Measurements from ENCODE around the gene CABP5.
"Not testable (repeated sequence)": the region's sequence is repeated elsewhere in the genome, so short reads cannot be mapped to it uniquely, and the experiment has no call there.

Gene CABP5

DNA sequence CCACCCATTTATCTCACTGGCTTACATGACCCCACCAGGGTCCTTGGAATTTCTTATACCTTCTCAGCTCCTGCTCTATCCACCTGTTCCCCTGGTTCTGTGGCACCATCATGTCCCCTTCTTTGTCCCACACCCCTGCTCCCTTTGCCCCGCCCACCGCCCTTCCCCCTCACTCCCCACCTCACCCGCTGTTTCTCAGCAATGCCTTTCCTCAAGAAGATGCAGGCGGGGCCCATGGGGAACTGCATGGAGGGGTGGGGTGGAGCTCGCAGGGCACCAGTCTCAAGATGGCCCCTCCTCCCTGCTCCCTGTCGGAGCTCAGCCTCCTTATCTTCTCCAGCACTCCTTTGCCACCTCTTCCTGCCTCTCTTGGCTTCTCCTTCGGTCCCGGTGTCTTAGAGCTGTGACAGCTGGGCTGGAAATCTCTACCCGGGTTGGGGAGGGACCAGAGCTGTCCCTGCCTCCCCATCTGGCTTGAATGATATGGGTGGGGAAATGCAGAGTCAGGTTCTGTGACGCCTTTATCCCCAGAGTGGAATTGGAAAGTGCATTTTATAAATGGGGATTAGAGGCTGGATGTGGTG is at the start of gene CABP5:
Gene CABP5 (minus strand): TSS at position 405 of the 584 bp plus-strand sequence. CDS start 157 bp downstream, at position 248.
- no peak for DNase-seq

DNA sequence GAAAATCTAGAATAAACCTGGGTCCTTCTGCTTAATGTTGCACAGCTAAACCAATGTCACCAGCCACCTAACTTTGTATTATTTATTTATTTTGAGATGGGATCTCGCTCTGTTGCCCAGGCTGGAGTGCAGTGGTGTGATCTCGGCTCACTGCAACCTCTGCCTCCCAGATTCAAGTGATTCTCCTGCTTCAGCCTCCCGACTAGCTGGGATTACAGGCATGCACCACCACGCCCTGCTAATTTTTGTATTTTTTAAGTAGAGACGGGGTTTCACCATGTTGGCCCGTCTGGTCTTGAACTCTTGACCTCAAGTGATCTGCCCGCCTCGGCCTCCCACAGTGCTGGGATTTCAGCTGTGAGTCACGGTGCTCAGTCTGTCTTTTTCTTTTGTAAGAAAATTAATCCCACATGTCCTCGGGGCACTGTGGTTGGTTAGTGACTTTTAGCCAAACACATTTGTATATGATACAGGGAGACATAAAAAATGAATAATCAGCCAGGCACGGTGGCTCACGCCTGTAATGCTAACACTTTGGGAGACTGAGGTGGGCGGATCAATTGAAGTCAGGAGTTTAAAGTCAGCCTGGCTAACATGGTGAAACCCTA is 47.3 kb upstream of the CABP5 start:
- DNase-seq: not testable (repeated sequence)

DNA sequence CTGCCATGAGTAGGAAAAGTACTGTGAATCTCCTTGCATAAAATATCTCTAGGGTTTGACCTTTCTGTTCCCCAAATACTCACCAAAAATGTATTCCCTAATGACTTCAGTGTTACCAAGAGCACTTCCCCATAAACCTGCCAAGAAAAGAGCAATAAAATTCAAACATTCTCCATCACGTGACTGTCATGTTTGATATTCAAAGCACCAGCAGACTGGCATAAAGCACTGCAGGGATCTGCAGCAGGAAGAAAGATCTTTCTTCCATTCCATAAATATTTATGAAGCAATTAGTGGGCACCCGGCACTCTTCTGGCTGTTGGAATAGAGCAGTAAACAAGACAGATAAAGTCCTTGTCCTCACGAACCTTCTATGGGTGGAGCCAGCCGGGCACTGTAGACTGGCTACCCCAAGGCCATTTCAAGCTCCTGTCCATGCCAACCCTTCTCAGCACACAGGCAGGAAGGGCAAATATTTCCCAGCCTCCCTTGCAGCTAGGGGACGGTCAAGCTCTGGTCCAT is 46.5 kb upstream of the CABP5 start:
- DNase-seq: no peak

DNA sequence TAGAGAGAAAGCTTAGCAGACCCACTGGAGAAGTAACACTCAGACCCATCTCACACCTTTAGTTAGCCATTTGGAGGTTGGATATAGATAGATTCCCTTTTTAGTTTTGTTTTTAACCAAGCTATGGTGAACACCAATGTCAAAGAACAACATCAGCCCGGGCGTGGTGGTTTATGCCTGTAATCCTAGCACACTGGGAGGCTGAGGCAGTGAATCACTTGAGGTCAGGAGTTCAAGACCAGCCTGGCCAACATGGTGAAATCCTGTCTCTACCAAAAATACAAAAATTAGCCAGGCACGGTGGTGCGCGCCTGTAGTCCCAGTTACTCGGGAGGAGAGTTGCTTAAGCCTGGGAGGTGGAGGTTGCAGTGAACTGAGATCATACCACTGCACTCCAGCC is 45.1 kb upstream of the CABP5 start:
- DNase-seq: not testable (repeated sequence)

DNA sequence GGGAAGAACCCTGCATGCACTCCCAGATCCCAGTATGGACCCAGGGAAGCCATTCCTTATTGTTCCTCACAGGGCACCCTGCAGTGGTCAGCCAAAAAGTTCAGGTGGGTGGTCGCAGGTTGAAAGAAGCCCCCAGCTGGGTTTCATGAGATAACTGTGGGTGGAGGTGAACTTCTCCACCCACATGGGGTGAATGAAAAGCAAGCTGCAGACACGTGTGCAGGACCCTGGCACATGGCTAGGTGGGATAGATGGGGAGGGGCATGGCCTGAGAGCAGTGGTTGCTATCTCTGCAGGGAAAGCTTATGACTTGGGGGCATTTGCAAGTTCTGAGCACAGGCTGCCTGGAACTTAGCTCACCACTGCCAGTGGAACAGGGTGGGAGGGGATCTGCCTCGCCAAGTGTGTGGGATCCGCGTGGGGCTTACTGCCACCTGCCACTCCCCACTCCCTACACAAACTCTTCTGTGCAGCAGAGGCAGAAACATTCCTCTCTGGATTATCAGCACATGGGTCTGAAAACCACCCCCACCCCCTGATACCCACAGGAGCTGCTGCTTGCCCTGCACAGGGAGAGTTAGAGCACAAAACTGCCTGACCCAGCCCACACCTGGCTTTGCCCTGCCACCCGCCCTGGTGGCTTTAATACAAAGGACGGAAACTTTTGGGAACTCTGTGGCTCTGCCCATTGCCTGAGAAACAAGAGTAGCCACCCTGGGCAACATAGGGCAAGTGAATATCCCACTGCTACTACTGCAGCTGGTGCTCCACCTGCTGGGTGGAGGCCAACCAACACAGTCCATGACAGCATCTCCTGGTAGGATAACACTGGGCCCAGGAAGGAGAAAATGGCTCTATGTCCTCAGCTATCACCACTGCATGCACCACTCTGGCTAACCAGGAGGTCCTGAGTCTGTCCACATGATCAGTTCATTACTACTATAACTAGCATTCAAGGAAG is 42.3 kb upstream of the CABP5 start:
- no peak for DNase-seq

DNA sequence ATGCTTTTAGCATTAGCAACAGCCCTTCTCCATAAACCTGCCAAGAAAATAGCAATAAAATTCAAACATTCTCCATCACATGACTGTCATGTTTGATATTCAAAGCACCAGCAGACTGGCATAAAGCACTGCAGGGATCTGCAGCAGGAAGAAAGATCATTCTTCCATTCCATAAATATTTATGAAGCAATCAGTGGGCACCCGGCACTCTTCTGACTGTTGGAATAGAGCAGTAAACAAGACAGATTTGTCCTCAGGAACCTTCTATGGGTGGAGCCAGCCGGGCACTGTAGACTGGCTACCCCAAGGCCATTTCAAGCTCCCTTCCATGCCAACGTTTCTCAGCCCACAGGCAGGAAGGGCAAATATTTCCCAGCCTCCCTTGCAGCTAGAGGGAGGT is 41.2 kb upstream of the CABP5 start:
- DNase-seq: no peak

DNA sequence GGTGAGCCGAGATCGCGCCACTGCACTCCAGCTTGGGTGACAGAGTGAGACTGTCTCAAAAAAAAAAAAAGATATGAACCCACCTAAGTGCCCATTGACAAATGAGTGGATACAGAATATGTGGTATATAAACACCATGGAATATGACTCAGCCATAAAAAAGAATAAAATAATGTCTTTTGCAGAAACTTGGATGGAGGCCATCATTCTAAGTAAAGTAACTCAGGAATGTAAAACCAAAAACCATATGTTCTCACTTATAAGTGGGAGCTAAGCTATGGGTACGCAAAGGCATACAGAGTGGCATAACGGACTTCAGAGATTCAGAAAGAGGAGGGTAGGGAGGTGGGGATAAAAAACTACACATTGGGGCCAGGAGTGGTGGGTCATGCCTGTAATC is 37.2 kb upstream of the CABP5 start:
- no peak for DNase-seq

DNA sequence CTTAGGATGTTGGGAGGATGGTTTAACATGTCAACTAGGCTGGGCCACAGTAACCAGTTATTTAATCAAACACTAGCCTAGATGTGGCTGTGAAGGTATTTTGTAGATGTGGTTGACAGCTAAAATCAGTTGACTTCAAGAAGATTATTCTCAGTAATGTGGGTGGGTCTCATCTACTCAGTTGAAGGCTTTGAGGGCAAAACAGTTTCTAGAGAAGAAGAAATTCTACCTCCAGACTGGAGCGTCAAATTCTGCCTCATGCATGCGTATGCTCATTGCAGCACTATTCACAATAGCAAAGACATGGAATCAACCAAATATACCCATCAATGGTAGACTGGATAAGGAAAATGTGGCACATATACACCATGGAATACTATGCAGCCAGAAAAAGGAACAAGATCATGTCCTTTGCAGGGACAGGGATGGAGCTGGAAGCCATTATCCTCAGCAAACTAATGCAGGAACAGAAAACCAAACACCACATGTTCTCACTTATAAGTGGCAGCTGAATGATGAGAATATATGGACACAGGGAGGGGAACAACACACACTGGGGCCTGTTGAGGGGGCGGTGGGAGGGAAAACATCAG is 26.4 kb upstream of the CABP5 start:
- not testable (repeated sequence) for DNase-seq

DNA sequence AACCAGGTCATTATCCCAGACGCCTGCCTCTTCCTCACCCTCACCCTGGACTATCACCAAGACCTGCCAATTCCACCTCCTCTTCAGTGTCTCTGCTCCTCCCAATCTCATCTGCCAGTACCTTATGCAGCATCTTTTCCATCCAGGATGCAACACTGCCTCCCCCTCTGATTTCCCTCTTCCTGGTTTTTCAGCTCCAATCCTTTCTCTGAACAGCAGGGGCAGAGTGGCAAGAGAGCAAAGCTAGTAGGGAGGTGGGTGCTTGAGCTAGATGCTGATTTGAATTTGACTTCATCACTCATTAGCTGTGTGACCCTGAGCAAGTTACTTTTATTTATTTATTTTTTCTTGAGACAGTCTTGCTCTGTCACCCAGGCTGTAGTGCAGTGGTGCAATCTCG is 25.6 kb upstream of the CABP5 start:
- DNase-seq: no peak

DNA sequence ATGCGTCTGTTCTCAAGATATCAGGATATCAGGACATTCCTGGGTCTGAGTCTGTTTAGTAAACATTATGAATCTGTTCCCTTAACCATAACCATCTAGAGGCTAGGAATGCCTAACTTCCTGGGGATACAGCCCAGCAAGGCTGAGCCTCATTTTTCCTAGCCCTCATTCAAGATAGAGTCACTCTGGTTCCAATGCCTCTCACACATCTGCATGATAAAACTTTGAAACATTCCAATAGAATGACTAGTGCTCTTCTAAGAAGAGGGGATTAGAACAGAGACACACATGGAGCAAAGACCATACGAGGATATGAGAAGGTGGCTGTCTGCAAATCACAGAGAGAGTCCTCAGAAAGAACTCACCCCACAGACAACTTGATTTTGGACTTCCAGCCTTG is 20.6 kb upstream of the CABP5 start:
- DNase-seq: no peak

DNA sequence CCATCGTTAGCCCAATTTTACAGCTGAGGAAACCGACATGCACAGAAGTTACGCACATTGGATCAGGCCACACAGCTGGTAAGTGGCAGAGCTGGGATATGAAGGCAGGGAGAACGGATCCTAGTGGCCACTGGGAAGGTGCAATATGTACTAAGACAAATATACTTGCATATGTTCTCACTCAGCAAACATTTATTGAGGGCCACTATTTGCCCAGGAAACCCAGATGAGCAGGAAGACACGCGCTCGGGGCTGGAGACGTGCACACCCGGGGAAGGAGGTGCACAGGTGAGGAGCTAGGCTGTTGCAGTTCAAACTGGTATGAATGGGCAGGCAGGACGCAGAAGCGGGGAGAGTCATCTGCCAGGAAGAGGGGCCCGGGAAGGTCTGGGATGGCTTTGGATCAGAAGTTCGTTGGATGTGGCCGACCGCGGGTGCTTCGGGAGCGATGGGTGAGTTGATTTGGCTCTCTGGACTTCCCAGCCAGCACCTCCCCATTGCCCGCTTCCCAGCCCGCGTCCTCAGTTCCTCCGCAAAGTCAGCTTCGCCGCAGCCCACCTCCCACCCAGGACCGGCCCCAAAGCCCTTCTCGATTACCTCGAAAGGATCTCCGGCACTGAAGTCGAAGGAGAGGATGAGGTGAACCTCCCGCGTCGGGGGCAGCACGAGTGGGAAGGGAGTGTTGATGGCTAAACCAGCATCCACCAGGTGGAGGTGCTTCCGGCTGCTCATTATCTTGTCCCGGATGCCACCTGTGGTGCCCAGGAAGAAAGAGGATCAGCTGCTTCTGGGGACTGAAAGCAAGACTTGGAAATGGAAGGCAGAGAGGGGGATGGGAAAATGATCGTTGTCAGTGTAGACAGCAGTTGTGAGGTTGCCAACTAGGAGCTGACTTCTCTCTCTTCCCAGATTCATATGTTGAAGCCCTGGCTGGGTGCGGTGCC is 17.8 kb upstream of the CABP5 start:
- DNase-seq: no peak

DNA sequence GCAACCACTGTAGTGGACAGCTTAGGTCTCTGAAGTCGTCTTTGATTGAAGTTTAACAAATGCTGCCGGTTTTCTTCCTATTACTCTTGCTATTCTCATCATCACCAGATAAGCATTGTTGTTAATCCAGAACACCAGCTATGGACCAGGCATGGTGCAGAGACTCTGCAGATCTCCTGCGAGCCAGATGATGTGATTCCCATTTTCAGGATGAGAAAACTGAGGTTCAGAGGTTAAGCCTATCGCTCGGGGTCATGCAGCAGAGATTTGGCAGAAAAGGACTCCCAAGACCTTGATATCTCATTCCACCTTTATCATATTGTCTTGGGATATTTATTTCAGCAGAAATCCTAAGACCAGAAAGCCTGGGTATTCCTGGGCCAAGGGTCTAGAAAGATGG is 16.5 kb upstream of the CABP5 start:
- DNase-seq: no peak

DNA sequence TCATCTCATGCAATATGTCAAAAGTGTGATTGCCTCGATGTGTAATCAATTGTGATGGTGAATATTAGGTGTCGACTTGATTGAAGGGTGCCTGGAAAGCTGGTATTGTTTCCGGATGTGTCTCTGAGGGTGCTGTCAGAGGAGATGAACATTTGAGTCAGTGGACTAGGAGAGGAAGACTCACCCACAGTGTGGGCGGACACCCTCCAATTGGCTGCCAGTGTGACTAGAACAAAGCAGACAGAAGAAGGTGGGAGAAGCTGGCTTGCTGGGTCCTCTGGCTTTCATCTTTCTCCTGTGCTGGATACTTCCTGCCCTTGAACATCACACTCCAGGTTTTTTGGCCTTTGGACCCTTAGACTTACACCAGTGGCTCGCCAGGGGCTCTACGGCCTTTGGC is 15.5 kb upstream of the CABP5 start:
- no peak for DNase-seq

DNA sequence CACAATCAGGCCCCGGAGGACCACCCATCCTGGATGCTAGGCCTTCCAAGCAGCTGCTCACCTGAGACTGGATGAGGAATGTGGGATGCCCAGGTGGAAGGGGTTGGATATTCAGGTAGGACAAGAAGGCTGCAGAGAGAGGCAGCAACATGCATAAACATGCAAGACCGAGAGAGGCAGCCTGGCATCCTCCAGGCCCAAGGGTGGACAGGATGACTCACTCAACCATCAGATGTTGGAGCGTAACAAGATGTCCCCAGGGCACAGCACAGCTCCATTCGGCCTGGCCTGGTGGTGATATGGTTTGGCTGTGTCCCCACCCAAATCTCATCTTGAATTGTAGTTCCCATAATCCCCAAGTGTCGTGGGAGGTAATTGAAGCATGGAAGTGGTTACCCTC is 10.0 kb upstream of the CABP5 start:
- DNase-seq: no peak

DNA sequence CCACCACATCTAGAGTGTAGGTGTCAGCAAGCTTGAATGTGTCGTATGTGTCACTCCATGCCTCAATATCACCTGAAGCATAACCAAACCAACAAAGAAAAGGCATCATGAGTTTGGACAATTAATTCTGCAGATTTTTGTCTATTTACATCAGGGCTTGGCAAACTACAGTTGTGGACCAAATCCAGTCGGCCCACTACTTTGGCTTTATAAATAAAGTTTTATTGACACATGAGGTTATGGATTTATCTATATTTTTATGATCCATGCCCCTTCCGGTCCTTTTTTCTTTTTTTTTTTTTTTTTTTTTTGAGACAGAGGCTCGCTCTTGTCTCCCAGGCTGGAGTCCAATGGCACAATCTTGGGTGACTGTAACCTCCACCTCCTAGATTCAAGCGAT is 9.2 kb upstream of the CABP5 start:
- no peak for DNase-seq

DNA sequence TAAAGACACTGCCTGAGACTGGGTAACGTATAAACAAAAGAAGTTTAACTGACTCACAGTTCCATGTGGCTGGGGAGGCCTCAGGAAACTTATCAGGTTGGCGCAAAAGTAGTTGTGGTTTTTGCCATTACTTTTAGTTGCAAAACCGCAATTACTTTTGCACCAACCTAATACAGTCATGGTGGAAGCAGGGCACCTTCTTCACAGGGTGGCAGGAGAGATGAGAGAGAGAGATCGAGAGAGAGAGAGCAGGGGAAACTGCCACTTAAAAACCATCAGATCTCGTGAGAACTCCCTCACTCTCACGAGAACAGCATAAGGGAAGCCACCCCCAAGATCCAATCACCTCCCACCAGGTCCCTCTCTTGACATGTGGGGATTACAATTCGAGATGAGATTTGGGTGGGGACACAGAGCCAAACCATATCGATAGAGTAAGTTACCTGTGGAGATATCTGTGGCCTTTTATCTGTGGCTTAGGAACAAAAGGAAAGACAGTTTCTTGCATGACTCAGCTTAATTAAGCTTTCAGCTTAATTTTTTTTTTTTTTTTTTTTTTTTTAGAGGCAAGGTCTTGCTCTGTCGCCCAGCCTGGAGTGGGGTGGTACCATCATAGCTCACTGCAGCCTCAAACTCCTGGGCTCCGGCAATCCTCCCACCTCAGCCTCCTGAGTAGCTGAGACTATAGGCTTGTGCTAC is 7.6 kb upstream of the CABP5 start:
- no peak for DNase-seq

DNA sequence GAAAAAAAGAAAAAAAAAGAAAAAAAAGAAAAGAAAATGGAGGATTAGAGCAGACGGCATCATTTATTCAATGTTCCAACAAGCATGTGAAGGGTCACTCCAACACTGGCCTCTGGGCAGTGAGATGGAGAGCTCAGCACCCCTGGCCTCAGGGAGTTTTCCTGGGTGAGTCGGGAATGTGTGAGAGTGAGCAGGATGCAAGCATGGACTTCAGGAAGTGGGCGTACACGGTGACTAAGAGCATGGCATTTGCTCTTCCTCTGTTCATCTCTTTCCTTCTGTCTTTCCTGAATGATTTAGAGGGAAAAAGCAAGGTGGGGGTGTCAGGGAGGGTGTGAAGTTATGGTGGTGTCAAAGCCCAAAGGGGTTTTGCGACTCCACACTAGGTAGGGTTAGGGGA is 682 bp upstream of the CABP5 start:
- DNase-seq: no peak

DNA sequence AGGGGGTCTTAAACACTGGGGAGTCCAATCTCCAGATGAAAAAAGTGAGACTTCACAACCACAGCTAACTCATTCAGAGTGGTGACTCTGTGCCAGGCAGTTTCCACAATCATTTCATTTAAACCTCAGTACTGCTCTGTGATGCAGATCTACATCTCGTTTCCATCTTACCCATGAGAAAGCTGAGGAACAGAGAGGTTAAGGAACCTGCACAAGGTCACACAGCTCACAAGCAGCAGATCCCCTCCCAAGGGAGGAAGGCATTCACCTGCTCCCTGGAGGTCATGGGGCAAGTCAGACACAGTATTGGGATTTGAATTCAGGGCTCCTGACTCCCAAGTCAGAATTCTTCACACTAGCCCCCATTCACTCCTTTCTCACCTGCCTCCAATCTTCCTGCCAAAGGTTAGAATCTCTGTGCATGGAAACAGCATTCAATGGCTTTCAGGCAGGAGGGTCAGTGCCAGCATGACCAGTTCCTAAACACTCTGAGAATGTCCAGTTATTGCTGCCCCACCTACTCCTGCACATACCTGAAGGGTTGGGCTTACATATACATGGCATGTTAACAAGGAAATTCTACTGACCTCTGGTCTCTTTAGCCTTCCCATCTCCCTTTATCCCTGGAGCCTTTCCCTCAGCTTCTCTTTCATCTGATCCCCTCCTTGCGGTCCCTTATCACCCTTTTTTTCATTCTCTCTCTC is 1.9 kb downstream of the CABP5 start:
- no peak for DNase-seq

DNA sequence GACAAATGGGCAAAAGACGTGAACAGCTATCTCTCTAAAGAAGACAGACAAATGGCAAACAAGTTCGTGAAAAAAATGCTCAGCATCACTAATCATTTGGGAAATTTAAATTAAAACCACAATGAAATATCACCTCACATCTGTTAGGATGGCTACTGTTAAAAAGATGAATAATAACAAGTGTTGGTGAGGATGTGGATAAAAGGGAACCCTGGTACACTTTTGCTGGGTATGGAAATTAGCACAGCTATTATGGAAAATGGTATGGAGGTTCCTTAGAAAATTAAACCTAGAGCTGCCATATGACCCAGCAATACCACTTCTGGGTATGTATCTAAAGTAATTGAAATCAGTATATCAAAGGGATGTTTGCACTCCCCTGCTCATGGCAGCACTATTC is 7.1 kb downstream of the CABP5 start:
- no peak for DNase-seq

DNA sequence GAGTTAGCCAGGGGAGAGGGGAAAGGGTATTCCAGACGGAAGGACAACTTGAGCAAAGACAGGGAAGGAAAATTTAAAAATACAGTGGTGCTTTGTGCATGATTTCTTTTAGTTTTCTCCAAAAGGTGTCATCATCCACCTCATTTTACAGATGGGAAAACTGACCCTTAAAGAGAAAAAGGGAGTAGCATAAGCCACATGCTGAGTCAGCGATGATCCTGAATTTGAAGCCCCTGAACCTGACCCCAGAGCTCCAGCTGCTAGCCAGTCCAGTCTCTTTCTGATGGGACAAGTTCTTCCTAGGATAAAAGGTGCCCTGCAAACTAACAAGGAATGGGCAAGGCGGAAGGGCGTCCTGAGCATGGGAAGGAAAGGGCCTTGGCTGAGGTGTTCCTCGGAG is 10.3 kb downstream of the CABP5 start:
- DNase-seq: no peak

DNA sequence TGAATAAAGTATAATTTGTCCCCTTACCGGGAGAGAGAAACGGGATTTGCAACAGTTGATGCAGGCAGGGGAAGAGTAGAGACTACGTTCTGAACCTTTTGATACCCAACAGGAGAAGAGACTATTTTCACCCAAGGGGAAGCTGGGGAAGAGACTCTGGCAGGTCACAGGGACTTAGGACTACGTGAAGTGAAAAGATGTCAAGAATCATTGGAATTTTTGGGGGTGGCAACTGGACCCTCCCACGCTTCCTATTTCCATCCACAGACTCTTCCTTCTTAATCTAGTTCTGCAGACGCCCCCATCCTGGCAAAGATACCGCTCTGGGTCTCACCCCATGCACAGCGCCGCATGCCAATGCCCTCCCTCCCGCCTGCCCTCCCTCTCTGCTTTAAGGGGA is 13.8 kb downstream of the CABP5 start:
- no peak for DNase-seq

Data from stimulated activated CD4-positive, alpha-beta T cell treated with anti-CD3 and anti-CD28 coated beads, Interleukin-4, amount 100 ng/mL, for 4 hours (primary cell).